ENCODE results near the gene APBA2. TPM values are rescaled to one million over a fixed set of nuclear protein-coding genes. Genes with fewer than 3 reads are reported as not detected.

APBA2 gene
- total and polyA plus RNA-seq, 2 donors from 2014 or later: 1.0 to 6.1 TPM

DNA sequence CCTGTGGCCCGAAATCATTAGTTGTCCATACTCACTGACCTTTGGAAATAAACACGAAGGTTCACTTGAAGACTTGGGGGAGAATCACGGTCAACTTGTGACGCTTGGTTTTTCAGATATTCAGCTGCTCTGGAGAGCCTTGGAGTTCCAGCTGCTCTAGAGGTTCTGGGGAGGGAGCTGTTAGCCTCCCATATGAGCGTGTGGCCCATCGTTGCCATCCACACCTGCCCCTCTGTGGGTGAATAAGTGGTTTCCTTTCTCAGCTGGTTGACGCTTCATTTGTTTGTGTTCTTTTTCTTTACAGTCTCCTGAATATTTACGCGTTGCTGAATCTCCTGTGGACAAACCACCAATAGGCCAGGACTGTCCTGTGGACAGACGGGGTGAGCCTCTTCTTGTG, 35.6 kb downstream of the APBA2 start:
- Histone ChIP-seq H3K9me3 (ENCODE audit: control insufficient read depth in 2 of 3, insufficient read depth in 1 of 3, low read length in 3 of 3) (no peaks in the 10 kb centered on the region), H3K36me3 (ENCODE audit: control insufficient read depth in 2 of 3, insufficient read depth in 3 of 3, low read length in 3 of 3) (no peaks in the 10 kb centered on the region), H3K4me3 (ENCODE audit: low read length in 3 of 3) (no peak overlapping the region), H3K27me3 (ENCODE audit: control insufficient read depth, insufficient read depth, low read length) (no peaks in the 10 kb centered on the region), H3K9ac (ENCODE audit: low read length in 3 of 3) (no peak overlapping the region), H3K27ac (ENCODE audit: low read depth in 2 of 2, low read length in 2 of 2) (no peak overlapping the region), H3K4me1 (ENCODE audit: control insufficient read depth in 2 of 3, insufficient read depth in 2 of 3, low read depth in 1 of 3, low read length in 3 of 3) (no peaks in the 10 kb centered on the region)
- DNase-seq (peak in 1 of 5 donors; percentile 31), FAIRE-seq (no peak)
- TF ChIP-seq, protein P1, sequence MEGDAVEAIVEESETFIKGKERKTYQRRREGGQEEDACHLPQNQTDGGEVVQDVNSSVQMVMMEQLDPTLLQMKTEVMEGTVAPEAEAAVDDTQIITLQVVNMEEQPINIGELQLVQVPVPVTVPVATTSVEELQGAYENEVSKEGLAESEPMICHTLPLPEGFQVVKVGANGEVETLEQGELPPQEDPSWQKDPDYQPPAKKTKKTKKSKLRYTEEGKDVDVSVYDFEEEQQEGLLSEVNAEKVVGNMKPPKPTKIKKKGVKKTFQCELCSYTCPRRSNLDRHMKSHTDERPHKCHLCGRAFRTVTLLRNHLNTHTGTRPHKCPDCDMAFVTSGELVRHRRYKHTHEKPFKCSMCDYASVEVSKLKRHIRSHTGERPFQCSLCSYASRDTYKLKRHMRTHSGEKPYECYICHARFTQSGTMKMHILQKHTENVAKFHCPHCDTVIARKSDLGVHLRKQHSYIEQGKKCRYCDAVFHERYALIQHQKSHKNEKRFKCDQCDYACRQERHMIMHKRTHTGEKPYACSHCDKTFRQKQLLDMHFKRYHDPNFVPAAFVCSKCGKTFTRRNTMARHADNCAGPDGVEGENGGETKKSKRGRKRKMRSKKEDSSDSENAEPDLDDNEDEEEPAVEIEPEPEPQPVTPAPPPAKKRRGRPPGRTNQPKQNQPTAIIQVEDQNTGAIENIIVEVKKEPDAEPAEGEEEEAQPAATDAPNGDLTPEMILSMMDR (IDR thresholded peaks at IDR 0.05; ENCODE audit: borderline replicate concordance, extremely low read depth, insufficient read depth): no peak
- intact Hi-C loops (cut with DNase I): no loop called here

DNA sequence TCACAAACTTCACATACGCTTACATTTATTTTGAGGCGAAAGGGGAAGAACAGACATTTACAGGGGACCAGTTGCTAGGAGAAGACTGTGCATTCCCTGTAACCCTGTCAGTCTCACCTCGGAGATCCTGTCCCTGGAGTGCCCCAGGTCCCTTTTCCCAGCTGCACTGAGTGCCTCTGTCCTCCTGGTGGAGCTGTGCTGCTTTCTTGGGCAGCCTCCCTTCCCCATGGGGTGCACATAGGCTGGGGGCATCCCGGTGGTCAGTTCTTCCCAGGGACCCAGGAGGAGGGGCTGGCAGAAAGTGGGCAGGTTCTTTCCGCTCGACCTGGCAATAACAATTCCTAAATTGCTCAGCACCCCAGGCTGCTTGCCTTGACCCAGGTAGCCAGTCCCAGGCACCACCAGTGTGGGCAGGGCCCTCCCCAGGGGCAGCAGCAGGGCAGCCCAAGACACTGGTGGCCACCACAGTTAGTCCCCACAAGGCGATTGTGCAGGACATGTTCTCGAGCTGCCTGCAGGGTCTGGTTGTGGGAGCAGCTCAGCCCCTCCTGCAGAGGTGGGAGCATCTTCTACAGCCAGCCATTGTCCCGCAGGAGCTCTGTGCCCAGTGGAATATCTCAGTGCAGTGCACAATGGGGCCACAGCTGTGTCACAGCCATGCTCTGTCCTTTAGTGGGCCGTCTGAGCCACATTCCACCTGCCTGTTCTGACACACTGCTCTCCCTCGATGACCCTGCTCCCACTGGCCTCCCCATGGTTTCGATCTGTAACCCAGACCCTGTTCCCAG, 36.3 kb downstream of the APBA2 start:
- no peaks in the 10 kb centered on the region for H3K9me3 ChIP-seq (ENCODE audit: control insufficient read depth in 2 of 3, insufficient read depth in 1 of 3, low read length in 3 of 3)
- no peak overlapping the region for H3K27ac ChIP-seq (ENCODE audit: low read depth in 2 of 2, low read length in 2 of 2)
- no peaks in the 10 kb centered on the region for H3K36me3 ChIP-seq (ENCODE audit: control insufficient read depth in 2 of 3, insufficient read depth in 3 of 3, low read length in 3 of 3)
- H3K4me1 ChIP-seq (ENCODE audit: control insufficient read depth in 2 of 3, insufficient read depth in 2 of 3, low read depth in 1 of 3, low read length in 3 of 3): no peaks in the 10 kb centered on the region
- no peak overlapping the region for H3K4me3 ChIP-seq (ENCODE audit: low read length in 3 of 3)
- FAIRE-seq (no peak), DNase-seq (peak in 2 of 5 donors; percentile 39 to 50)
- intact Hi-C loops (cut with DNase I): no loop called here
- no peaks in the 10 kb centered on the region for H3K27me3 ChIP-seq (ENCODE audit: control insufficient read depth, insufficient read depth, low read length)
- TF ChIP-seq, protein P1 (IDR thresholded peaks at IDR 0.05; ENCODE audit: borderline replicate concordance, extremely low read depth, insufficient read depth): no peak
- H3K9ac ChIP-seq (ENCODE audit: low read length in 3 of 3): no peak overlapping the region

DNA sequence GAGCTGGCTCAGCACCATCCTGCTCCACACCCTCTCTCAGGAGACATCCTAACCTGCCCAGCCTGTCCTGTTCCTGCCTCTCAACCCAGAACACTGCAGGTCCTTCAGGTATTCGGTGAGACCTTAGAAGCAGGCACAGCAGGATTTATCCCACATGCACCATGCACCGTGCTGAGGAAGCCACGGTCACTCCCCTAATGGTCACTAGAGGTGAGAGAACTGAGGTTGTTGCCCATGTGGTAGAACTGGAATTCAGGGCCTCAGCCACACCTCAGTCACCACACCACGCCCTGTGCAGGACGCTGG, 36.9 kb downstream of the APBA2 start:
- FAIRE-seq (no peak), DNase-seq (peak in 1 of 5 donors; percentile 34)

More for the DNA sequence above, 36.9 kb downstream of the APBA2 start:
- intact Hi-C loops (cut with DNase I): no loop called here
- no peaks in the 10 kb centered on the region for H3K4me1 ChIP-seq (ENCODE audit: control insufficient read depth in 2 of 3, insufficient read depth in 2 of 3, low read depth in 1 of 3, low read length in 3 of 3)
- H3K27ac ChIP-seq (ENCODE audit: low read depth in 2 of 2, low read length in 2 of 2): no peak overlapping the region
- H3K4me3 ChIP-seq (ENCODE audit: low read length in 3 of 3): no peak overlapping the region
- H3K9me3 ChIP-seq (ENCODE audit: control insufficient read depth in 2 of 3, insufficient read depth in 1 of 3, low read length in 3 of 3): no peaks in the 10 kb centered on the region
- H3K9ac ChIP-seq (ENCODE audit: low read length in 3 of 3): no peak overlapping the region
- H3K27me3 ChIP-seq (ENCODE audit: control insufficient read depth, insufficient read depth, low read length): no peaks in the 10 kb centered on the region
- TF ChIP-seq, protein P1 (IDR thresholded peaks at IDR 0.05; ENCODE audit: borderline replicate concordance, extremely low read depth, insufficient read depth): no peak
- H3K36me3 ChIP-seq (ENCODE audit: control insufficient read depth in 2 of 3, insufficient read depth in 3 of 3, low read length in 3 of 3): no peaks in the 10 kb centered on the region
